GM23338 (cell line): ENCODE measurements around the gene DNAL4. TPM values are rescaled to one million over a fixed set of nuclear protein-coding genes. Genes with fewer than 3 reads are reported as not detected.

ENCODE experiments used
- ATAC-seq: fragments of 200-7000 bp; cut with Tn5 transposase; 3 replicates; pipeline ENCODE4 v1.9.1; 2020
- DNase-seq: peaks from one replicate; pipeline ENCODE4 v3.0.0-alpha.2; 2015; ENCODE audit warnings: low spot score
- H2AFZ ChIP-seq: fragments of 200-600 bp; sonication (generic); 2 replicates; pipeline ENCODE4 v1.8.0; 2016; ENCODE audit warnings: antibody characterized with exemption, mild to moderate bottlenecking, moderate library complexity
- H3F3A ChIP-seq: fragments of 200-600 bp; sonication (generic); replicated peaks from 2 replicates; pipeline ENCODE4 v1.8.0; 2017; ENCODE audit warnings: antibody characterized with exemption, mixed run types, low read depth
- H3K27ac ChIP-seq: fragments of 200-600 bp; sonication (generic); 2 replicates; pipeline ENCODE4 v1.6.1; 2016; ENCODE audit warnings: low read depth
- H3K27me3 ChIP-seq: fragments of 200-600 bp; sonication (generic); 2 replicates; pipeline ENCODE4 v1.8.0; 2016; ENCODE audit warnings: mild to moderate bottlenecking, mixed run types, moderate library complexity; ENCODE audit not compliant: insufficient read depth
- H3K36me3 ChIP-seq: fragments of 200-600 bp; sonication (generic); 2 replicates; pipeline ENCODE4 v1.8.0; 2016; ENCODE audit warnings: mild to moderate bottlenecking; ENCODE audit not compliant: insufficient read depth
- H3K4me1 ChIP-seq: fragments of 200-600 bp; sonication (generic); 2 replicates; pipeline ENCODE4 v1.8.0; 2016; ENCODE audit warnings: mild to moderate bottlenecking, moderate library complexity; ENCODE audit not compliant: insufficient read depth
- H3K4me2 ChIP-seq: fragments of 200-600 bp; sonication (generic); 2 replicates; pipeline ENCODE4 v1.7.1; 2017; ENCODE audit warnings: mixed run types
- H3K4me3 ChIP-seq: fragments of 200-600 bp; sonication (generic); 2 replicates; pipeline ENCODE4 v1.6.1; 2016; ENCODE audit warnings: mixed run types
- H3K79me2 ChIP-seq: fragments of 200-600 bp; sonication (generic); replicated peaks from 2 replicates; pipeline ENCODE4 v1.8.0; 2017; ENCODE audit warnings: mild to moderate bottlenecking; ENCODE audit not compliant: insufficient read depth
- H3K9me2 ChIP-seq: fragments of 200-600 bp; sonication (generic); 2 replicates; pipeline ENCODE4 v1.8.0; 2017; ENCODE audit not compliant: insufficient read depth
- H4K20me1 ChIP-seq: fragments of 200-600 bp; sonication (generic); replicated peaks from 2 replicates; pipeline ENCODE4 v1.8.0; 2017; ENCODE audit warnings: mild to moderate bottlenecking; ENCODE audit not compliant: insufficient read depth
- H3K27ac Mint-ChIP-seq: 2 replicates; pipeline ENCODE4 v1.8.0; 2020; ENCODE audit warnings: inconsistent platforms, mild to moderate bottlenecking, moderate library complexity, mixed read lengths
- H3K27me3 Mint-ChIP-seq: 3 replicates; pipeline ENCODE4 v1.8.0; 2022; ENCODE audit warnings: low read depth, mild to moderate bottlenecking, moderate library complexity, mixed read lengths, inconsistent platforms; ENCODE audit not compliant: insufficient read depth, poor library complexity
- H3K36me3 Mint-ChIP-seq: 3 replicates; pipeline ENCODE4 v1.8.0; 2021; ENCODE audit warnings: low read depth, mild to moderate bottlenecking, inconsistent platforms, moderate library complexity, mixed read lengths
- H3K4me1 Mint-ChIP-seq: 3 replicates; pipeline ENCODE4 v1.8.0; 2020; ENCODE audit warnings: mild to moderate bottlenecking, inconsistent platforms, mixed read lengths
- H3K4me3 Mint-ChIP-seq: 3 replicates; pipeline ENCODE4 v1.8.0; 2021; ENCODE audit warnings: moderate library complexity, mild to moderate bottlenecking, inconsistent platforms, mixed read lengths
- H3K9me3 Mint-ChIP-seq: 3 replicates; pipeline ENCODE4 v1.8.0; 2020; ENCODE audit warnings: moderate library complexity, mild to moderate bottlenecking, inconsistent platforms, mixed read lengths
- CREB1 ChIP-seq: fragments of 250-450 bp; sonication (Bioruptor Pico); IDR thresholded peaks from 2 replicates; pipeline ENCODE4 v1.5.0; 2020; ENCODE audit warnings: low read depth, mild to moderate bottlenecking, moderate library complexity
- EZH2 ChIP-seq: fragments of 200-600 bp; sonication (generic); IDR thresholded peaks from one replicate; pipeline ENCODE4 v1.8.0; 2017; ENCODE audit warnings: antibody characterized with exemption, mild to moderate bottlenecking, low read depth; ENCODE audit not compliant: unreplicated experiment
- EZH2phosphoT487 ChIP-seq: fragments of 200-600 bp; sonication (generic); IDR thresholded peaks from one replicate; pipeline ENCODE4 v1.8.1; 2018; ENCODE audit warnings: antibody characterized with exemption; ENCODE audit not compliant: unreplicated experiment
- JUNB ChIP-seq: IDR thresholded peaks from one replicate; pipeline ENCODE4 v1.6.1; 2016; ENCODE audit warnings: antibody characterized with exemption; ENCODE audit not compliant: unreplicated experiment
- NANOG ChIP-seq: IDR thresholded peaks from 2 replicates; pipeline ENCODE4 v1.6.1; 2016; ENCODE audit warnings: antibody characterized with exemption, borderline replicate concordance
- POLR2AphosphoS5 ChIP-seq: IDR thresholded peaks from 2 replicates; pipeline ENCODE4 v1.6.1; 2016; ENCODE audit warnings: antibody characterized with exemption, low read depth
- STAT1 ChIP-seq: IDR thresholded peaks from one replicate; pipeline ENCODE4 v1.6.1; 2016; ENCODE audit warnings: antibody characterized with exemption; ENCODE audit not compliant: unreplicated experiment
- ZNF114 ChIP-seq: fragments of 250-450 bp; sonication (Bioruptor Pico); IDR thresholded peaks from 2 replicates; pipeline ENCODE4 v1.5.0; 2020; ENCODE audit warnings: mild to moderate bottlenecking, moderate library complexity
- ZNF331 ChIP-seq: fragments of 250-450 bp; sonication (Bioruptor Pico); IDR thresholded peaks from 2 replicates; pipeline ENCODE4 v1.5.0; 2020; ENCODE audit warnings: low read depth, mild to moderate bottlenecking, moderate library complexity
- polyA plus RNA-seq: library from polyadenylated mRNA; unstranded; fragments of >200 nt; fragmentation: Nextera tagmentation; extraction: Ambion mirVana; gene quantifications from 2 replicates; pipeline ENCODE4 v1.2.1, GENCODE V29; 2016
- total RNA-seq: library from RNA; depleted of rRNA; stranded (reverse); fragments of >200 nt; shearing (Covaris generic); gene quantifications from 2 replicates; pipeline ENCODE4 v1.2.3, GENCODE V29; 2014
- TF ChIP-seq, protein P1 (sequence below): IDR thresholded peaks from one replicate; pipeline ENCODE4 v1.6.1; 2018; ENCODE audit warnings: antibody characterized with exemption; ENCODE audit not compliant: unreplicated experiment
- TF ChIP-seq, protein P2 (sequence below): IDR thresholded peaks from 2 replicates; pipeline ENCODE4 v1.6.1; 2016; ENCODE audit warnings: antibody characterized with exemption
- TF ChIP-seq, protein P3 (sequence below), 2 experiments: fragments of 200-600 bp in 1 of 2; sonication (generic) in 1 of 2; conservative IDR thresholded peaks; 2 replicates each; pipeline versions ENCODE4 v1.5.1 to v1.6.1; 2016 to 2017; ENCODE audit warnings: antibody characterized with exemption in 2 of 2, low read depth in 2 of 2, mild to moderate bottlenecking in 2 of 2, moderate library complexity in 1 of 2
- TF ChIP-seq, protein P4 (sequence below): fragments of 250-450 bp; sonication (Bioruptor Pico); IDR thresholded peaks from 2 replicates; pipeline ENCODE4 v1.5.0; 2020; ENCODE audit warnings: mild to moderate bottlenecking, moderate library complexity

The DNAL4 gene
- total and polyA plus RNA-seq, 2 experiments from 2014 or later: 9.3 to 10.0 TPM

DNA sequence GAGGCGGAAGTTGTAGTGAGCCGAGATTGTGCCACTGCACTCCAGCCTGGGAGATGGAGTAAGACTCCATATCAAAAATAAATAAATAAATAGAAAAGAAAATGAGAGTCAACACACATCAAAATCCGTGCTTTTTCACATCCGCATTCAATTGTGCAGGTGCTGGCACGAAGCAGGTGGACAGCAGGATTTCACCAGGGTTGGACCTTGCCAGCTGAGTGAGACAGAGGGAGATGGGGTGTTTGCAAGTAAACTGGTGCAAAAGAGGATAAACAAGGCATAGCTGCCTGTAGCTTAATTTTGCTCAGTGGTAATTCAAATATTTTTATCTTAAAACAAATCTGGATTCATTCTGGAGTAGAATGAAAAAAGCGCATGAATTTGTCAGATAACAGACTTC lies 23.3 kb upstream of the DNAL4 start:
- Mint-ChIP-seq H3K36me3 (no peaks in the 10 kb centered on the region), H3K9me3 (no peaks in the 10 kb centered on the region), H3K27me3 (peaks cover 12% of the 10 kb centered on the region), H3K4me3 (no peak overlapping the region), H3K27ac (no peak overlapping the region), H3K4me1 (peaks cover 4% of the 10 kb centered on the region; the same call in 2 of the 3 replicates)
- Histone ChIP-seq H3K4me1 (no peaks in the 10 kb centered on the region), H3K4me2 (no peak overlapping the region), H3K36me3 (no peaks in the 10 kb centered on the region), H3K79me2 (no peaks in the 10 kb centered on the region), H4K20me1 (no peaks in the 10 kb centered on the region), H3K4me3 (no peak overlapping the region), H2AFZ (no peak overlapping the region), H3K27me3 (no peaks in the 10 kb centered on the region), H3F3A (no peaks in the 10 kb centered on the region), H3K27ac (no peak overlapping the region), H3K9me2 (no peaks in the 10 kb centered on the region)
- DNase-seq: no peak
- TF ChIP-seq JUNB (no peak), NANOG (no peak), ZNF114 (CRISPR knock-in tag) (no peak), POLR2AphosphoS5 (no peak), ZNF331 (CRISPR knock-in tag) (no peak), CREB1 (CRISPR knock-in tag) (no peak), EZH2 (no peak), EZH2phosphoT487 (no peak), STAT1 (no peak)
- TF ChIP-seq, protein P1, sequence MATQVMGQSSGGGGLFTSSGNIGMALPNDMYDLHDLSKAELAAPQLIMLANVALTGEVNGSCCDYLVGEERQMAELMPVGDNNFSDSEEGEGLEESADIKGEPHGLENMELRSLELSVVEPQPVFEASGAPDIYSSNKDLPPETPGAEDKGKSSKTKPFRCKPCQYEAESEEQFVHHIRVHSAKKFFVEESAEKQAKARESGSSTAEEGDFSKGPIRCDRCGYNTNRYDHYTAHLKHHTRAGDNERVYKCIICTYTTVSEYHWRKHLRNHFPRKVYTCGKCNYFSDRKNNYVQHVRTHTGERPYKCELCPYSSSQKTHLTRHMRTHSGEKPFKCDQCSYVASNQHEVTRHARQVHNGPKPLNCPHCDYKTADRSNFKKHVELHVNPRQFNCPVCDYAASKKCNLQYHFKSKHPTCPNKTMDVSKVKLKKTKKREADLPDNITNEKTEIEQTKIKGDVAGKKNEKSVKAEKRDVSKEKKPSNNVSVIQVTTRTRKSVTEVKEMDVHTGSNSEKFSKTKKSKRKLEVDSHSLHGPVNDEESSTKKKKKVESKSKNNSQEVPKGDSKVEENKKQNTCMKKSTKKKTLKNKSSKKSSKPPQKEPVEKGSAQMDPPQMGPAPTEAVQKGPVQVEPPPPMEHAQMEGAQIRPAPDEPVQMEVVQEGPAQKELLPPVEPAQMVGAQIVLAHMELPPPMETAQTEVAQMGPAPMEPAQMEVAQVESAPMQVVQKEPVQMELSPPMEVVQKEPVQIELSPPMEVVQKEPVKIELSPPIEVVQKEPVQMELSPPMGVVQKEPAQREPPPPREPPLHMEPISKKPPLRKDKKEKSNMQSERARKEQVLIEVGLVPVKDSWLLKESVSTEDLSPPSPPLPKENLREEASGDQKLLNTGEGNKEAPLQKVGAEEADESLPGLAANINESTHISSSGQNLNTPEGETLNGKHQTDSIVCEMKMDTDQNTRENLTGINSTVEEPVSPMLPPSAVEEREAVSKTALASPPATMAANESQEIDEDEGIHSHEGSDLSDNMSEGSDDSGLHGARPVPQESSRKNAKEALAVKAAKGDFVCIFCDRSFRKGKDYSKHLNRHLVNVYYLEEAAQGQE: no peak
- TF ChIP-seq, protein P2, sequence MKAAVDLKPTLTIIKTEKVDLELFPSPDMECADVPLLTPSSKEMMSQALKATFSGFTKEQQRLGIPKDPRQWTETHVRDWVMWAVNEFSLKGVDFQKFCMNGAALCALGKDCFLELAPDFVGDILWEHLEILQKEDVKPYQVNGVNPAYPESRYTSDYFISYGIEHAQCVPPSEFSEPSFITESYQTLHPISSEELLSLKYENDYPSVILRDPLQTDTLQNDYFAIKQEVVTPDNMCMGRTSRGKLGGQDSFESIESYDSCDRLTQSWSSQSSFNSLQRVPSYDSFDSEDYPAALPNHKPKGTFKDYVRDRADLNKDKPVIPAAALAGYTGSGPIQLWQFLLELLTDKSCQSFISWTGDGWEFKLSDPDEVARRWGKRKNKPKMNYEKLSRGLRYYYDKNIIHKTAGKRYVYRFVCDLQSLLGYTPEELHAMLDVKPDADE: no peak
- TF ChIP-seq, protein P3, sequence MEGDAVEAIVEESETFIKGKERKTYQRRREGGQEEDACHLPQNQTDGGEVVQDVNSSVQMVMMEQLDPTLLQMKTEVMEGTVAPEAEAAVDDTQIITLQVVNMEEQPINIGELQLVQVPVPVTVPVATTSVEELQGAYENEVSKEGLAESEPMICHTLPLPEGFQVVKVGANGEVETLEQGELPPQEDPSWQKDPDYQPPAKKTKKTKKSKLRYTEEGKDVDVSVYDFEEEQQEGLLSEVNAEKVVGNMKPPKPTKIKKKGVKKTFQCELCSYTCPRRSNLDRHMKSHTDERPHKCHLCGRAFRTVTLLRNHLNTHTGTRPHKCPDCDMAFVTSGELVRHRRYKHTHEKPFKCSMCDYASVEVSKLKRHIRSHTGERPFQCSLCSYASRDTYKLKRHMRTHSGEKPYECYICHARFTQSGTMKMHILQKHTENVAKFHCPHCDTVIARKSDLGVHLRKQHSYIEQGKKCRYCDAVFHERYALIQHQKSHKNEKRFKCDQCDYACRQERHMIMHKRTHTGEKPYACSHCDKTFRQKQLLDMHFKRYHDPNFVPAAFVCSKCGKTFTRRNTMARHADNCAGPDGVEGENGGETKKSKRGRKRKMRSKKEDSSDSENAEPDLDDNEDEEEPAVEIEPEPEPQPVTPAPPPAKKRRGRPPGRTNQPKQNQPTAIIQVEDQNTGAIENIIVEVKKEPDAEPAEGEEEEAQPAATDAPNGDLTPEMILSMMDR (conservative IDR thresholded peaks at IDR 0.05; ENCODE audit: low read depth in 2 of 2): no peak
- TF ChIP-seq, protein P4, sequence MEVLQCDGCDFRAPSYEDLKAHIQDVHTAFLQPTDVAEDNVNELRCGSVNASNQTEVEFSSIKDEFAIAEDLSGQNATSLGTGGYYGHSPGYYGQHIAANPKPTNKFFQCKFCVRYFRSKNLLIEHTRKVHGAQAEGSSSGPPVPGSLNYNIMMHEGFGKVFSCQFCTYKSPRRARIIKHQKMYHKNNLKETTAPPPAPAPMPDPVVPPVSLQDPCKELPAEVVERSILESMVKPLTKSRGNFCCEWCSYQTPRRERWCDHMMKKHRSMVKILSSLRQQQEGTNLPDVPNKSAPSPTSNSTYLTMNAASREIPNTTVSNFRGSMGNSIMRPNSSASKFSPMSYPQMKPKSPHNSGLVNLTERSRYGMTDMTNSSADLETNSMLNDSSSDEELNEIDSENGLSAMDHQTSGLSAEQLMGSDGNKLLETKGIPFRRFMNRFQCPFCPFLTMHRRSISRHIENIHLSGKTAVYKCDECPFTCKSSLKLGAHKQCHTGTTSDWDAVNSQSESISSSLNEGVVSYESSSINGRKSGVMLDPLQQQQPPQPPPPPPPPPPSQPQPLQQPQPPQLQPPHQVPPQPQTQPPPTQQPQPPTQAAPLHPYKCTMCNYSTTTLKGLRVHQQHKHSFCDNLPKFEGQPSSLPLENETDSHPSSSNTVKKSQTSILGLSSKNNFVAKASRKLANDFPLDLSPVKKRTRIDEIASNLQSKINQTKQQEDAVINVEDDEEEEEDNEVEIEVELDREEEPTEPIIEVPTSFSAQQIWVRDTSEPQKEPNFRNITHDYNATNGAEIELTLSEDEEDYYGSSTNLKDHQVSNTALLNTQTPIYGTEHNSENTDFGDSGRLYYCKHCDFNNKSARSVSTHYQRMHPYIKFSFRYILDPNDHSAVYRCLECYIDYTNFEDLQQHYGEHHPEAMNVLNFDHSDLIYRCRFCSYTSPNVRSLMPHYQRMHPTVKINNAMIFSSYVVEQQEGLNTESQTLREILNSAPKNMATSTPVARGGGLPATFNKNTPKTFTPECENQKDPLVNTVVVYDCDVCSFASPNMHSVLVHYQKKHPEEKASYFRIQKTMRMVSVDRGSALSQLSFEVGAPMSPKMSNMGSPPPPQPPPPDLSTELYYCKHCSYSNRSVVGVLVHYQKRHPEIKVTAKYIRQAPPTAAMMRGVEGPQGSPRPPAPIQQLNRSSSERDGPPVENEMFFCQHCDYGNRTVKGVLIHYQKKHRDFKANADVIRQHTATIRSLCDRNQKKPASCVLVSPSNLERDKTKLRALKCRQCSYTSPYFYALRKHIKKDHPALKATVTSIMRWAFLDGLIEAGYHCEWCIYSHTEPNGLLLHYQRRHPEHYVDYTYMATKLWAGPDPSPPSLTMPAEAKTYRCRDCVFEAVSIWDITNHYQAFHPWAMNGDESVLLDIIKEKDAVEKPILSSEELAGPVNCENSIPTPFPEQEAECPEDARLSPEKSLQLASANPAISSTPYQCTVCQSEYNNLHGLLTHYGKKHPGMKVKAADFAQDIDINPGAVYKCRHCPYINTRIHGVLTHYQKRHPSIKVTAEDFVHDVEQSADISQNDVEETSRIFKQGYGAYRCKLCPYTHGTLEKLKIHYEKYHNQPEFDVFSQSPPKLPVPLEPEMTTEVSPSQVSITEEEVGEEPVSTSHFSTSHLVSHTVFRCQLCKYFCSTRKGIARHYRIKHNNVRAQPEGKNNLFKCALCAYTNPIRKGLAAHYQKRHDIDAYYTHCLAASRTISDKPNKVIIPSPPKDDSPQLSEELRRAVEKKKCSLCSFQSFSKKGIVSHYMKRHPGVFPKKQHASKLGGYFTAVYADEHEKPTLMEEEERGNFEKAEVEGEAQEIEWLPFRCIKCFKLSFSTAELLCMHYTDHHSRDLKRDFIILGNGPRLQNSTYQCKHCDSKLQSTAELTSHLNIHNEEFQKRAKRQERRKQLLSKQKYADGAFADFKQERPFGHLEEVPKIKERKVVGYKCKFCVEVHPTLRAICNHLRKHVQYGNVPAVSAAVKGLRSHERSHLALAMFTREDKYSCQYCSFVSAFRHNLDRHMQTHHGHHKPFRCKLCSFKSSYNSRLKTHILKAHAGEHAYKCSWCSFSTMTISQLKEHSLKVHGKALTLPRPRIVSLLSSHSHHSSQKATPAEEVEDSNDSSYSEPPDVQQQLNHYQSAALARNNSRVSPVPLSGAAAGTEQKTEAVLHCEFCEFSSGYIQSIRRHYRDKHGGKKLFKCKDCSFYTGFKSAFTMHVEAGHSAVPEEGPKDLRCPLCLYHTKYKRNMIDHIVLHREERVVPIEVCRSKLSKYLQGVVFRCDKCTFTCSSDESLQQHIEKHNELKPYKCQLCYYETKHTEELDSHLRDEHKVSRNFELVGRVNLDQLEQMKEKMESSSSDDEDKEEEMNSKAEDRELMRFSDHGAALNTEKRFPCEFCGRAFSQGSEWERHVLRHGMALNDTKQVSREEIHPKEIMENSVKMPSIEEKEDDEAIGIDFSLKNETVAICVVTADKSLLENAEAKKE (CRISPR knock-in tag): no peak
- ATAC-seq: no peak
